GM21825 (cell line): ENCODE measurements around the gene SEC14L2.

ENCODE experiments used
- ATAC-seq: cut with Tn5 transposase; IDR thresholded peaks from one replicate; pipeline ENCODE4 v1.9.1; 2021; ENCODE audit warnings: mild to moderate bottlenecking, moderate library complexity; ENCODE audit not compliant: unreplicated experiment

SEC14L2 gene

DNA sequence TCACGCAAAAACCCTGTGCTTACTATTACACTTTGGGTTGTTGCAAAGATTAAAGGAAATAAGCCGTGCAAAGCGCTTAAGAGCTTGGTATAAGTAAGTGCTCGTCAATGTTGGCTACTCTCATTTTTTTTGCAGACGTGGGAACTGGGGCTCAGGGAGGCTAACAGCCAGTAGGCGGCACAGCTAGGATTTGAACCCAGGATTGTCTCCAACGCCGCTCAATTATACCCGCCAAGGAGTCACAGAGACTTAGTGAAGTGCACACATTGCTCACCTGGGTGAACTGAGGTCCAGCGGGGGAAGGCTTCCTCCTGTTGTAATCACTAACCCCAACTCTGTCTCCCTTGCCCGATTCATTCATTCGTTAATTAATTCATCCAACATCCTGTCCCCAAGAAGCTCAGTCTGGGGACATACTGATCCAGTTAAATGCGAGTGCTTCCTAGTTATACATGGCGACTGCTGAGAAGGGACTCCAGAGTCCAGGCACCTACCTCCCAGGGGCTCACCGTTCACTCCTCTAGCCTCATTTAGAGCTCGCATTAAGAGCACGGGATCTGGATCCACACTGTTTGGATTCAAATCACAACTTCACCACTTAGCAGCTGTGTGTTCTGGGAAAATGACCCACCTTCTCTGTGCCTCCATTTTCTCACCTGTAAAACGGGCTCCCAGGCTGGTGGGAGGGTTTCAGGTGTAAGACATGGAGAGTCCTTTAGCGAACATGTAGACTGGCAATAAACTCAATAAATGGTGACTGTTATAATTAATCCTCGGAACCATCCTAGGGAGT lies 27.9 kb downstream of the SEC14L2 start:
- no peak for ATAC-seq

DNA sequence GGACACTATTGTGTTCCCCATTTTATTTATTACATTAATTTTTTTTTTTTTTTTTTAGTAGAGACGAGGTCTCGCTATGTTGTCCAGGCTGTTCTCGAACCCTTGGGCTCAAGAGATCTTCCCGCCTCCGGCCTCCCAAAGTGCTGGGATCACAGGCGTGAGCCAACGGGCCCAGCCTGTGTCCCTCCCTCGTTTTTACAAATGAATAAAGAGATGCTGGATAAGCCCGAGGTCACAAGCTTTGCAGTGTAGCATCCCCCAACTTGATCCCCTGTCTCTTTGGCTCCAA lies 28.5 kb downstream of the SEC14L2 start:
- ATAC-seq, result no peak

DNA sequence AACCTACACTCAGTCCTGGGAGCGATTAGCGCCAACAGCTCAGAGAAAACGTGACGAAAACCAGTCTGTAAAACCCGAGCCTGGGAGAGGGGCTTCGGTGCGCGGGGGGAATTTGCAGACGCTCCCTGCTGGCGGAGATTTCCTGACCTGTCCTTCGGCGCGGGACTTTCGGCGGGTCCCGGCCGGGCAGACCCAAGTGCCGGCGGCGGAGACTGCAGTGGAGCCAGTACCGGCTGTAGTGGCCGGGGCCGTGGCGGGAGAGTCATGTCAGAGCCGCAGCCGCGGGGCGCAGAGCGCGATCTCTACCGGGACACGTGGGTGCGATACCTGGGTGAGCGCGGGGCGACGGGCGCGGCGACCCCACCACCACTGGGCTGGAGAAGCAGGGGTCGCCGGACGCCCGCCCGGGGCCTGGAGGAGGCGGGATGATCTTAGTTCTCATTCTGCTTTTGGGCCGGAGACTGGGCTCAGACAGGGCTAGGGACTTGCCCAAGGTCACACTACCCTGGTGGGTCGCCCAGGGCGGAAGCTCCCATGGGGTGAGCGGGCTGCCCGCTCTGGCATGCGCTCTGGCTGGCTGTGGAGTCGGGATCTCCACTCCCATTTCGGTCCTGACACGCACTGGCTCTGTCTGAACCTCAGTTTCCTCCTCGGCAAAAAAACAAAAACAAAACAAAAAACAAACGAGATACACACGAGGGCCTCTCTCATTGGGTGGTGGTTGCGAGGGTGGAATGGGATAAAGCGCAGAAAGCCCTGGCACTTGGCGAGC lies 29.0 kb downstream of the SEC14L2 start, which contains the start of gene MTFP1:
Gene MTFP1, plus strand, starts transcription at position 153 of the 772 bp plus-strand sequence. Its CDS starts 112 bp downstream, at position 265.
- ATAC-seq, result no peak

DNA sequence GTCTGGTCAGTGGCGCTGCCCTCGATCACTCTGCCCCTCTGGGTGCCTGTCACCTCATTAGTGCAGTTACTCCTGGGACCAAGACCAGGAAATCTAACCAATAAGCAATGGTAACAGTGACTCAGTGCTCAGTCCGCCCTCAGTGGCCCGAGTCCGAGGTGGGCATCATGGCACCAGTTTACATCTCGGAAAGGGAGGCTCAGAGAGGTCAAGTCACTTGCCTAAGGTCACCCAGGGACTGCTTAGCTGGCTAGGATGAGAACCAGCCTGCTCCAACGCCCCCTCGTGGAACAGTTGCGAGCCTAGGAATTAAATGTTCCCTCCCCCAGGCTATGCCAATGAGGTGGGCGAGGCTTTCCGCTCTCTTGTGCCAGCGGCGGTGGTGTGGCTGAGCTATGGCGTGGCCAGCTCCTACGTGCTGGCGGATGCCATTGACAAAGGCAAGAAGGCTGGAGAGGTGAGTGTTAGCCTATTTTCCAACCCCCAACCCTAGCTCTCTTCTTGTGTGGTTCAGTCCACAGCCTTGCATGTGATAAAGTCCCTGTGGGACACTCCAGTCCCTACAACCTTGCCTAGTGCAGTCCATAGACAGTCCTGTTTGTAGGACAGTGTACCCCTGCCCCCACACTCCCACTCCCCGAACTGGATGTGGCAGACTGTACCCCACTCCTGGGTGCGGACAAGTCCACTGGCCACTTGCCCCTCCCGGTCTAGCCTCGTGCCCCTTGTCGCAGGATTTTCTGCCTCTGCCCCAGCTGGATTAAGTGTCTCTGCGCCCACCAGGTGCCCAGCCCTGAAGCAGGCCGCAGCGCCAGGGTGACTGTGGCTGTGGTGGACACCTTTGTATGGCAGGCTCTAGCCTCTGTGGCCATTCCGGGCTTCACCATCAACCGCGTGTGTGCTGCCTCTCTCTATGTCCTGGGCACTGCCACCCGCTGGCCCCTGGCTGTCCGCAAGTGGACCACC lies 29.9 kb downstream of the SEC14L2 start:
- ATAC-seq, result no peak

DNA sequence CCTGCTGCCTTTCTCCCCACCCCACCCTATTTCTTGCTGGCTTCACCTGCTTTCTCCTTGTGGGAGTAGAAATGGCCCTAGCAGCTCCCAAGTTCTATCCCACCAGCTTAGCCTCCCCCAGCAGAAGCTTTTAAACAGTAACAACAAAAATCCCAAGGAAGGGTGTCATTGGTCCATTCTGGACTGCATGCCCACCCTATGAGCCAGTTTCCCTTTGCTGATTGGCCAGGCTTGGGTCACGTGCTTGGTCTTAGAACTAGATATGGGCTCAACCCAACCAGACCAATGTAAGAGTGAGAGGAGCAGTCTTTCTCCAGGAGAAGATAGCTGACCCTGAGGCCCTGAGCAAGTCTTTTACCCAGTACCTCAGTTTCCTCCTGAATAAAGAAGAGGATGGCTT lies 31.1 kb downstream of the SEC14L2 start:
- no peak for ATAC-seq

DNA sequence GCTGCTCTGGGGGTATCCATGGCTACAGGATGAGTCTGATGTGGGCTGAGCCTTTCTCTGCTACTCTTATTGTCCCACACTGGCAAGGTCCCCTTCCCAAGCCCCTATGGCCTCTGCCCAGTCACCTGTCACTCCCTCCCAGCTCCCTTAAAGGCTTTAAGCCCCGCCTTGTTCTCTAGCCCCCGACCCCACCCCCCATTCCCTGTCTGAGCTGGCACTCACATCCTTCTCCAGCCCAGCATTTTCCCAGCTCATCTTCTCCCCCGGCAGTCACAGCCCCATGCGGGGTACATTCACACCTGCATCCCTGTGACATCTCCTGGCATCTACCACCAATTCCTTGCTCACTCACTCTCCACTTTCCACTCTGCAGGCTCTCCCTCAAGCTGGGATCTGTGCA lies 33.1 kb downstream of the SEC14L2 start:
- ATAC-seq, result no peak

DNA sequence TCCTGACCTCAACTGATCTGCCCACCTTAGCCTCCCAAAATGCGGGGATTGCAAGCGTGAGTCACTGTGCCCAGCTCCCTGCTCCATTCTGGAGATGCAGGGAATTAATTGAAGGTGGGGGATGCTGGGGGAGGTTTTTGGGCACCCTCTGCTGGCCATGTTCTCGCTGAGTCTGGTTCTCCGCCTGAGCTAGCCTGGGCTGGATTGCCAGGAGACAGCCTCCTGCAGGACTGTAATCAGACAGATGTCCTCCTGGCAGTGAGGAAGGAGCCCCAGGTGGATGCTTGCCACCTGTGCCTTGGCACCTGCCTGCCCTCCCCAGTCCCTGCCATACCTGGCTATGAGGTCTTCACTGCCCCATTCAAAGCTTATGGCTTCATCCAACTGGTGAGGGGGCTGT lies 34.1 kb downstream of the SEC14L2 start:
- ATAC-seq, result no peak

DNA sequence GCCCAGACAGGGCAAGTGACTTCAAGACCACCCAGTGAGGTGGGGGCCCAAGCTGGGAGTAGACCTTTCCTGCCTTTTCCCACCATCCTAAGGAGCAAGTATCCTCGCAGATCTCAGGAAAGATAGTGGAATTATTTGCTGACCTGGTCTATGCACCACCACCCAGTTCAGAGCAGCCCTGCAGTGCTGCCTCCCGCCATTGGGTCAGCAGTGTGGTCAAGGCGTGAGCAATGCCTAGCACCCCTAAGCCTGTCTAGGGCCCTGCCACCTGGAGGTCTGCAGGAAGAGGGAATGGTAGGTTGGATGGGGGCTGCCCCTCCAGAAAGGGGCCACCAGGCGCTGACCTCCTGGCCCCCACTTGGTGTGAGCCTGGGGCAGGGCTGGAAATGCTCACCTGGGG lies 35.3 kb downstream of the SEC14L2 start:
- no peak for ATAC-seq

DNA sequence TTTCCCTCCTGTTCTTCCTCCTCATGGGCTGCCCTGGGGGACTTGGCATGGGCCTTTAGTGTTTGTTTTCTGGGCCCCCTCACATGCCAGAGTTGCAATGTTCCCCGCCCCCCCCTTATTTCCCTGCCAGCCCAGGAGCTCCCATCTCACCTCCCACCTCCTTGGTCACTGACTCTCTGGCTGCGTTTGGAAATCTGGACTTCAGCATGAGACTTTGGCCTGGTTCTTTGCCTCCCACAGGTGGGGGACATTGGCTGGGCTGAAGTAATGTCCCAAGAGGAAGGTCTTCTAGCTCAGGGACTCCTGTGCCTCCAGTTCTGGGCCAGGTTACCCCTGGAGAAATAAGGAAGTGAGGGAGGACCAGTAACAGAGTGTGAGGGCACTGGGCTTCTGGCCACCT lies 35.7 kb downstream of the SEC14L2 start:
- ATAC-seq, result no peak

DNA sequence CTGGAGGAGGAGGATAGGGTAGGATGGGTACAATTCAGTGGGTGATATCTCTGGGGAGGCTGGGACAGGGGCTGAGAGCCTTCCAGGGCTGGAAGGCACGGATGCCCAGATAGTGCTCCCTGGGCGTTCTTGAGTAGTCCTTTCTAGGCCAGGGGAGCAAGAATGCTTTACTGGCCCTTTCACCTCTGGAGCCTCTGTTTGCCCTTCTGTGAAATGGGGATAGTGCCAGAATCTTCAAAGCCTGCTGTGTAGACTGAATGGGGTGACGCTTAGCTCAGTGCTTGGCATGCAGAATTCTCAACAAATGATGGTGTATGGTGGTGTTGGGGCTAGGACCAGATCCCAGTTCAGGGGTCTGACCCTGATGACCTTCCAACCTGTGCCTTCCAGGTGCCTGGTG lies 36.4 kb downstream of the SEC14L2 start:
- ATAC-seq, result no peak

DNA sequence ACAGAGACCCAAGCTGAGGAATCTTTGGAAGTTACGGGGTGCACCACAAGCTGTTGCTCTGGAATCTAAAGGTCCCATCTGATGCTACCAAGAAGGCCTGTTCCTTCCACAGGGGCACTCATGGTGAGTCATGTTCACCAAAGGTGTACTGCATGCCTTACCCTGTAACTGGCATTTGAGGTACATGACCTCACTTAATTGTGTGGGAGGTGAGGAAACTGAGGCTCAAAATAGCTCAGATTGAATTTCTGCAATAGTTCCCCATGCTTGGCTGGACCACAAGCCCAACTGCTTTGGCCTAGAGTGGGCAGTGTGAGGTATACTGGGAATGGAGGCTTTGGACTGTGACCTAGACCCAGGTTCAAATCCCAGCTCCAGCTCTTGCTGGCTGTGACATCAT lies 37.0 kb downstream of the SEC14L2 start:
- no peak for ATAC-seq

DNA sequence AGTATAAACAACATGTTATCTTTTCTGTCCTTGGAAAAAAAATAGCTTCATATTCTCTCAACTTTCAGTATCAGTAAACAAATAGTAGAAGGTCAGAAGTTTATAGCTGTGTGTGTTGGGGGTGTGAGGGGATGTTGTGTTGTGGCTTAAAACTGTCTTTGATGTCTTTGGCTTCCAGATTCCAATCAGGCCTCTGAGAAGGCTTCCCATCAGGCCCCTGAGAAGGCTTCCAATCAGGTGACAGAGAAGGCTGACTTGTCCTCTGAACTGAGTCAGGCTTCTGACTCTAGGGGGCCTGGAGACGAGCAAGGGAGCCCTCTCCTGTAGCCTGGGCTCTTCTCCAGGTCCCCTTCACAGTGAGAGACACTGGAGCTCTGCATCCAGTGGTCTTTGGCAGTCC lies 38.0 kb downstream of the SEC14L2 start:
- ATAC-seq, result no peak

DNA sequence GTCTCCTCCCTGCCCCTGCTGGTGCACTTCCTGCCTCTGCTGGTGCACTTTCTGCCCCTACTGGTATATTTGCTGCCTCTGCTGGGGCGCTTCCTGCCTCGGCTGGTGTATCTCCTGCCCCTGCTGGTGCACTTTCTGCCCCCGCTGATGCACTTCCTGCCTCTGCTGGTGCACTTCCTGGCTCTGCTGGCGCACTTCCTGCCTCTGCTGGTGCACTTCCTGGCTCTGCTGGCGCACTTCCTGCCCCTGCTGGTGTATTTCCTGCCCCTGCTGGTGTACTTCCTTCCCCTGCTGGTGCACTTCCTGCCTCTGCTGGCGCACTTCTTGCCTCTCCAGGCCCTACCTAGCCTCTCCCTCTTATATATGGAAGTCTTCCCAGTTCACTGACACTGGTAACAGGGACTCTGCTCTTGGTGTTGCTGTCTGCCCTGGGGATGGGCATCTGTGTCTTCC lies 38.9 kb downstream of the SEC14L2 start:
- no peak for ATAC-seq

DNA sequence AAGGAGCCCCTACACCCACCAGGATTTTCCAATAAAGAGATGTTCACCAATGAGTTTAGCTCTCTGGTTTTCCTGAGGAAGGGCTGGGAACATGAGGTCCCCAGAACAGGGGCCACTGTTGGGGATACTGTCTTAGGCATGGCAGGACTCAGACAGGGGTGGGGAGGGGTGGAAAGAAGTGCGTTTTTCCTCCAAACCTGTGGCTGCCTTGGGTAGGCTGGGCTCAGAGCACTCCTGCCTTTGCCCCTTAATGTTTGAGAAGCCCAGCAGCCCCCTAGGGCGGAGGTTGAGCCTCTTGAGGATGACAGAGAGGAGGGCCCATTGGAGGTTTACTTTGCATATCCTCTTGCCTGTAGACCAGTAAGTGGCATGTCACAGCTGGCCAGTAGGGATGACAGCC lies 39.4 kb downstream of the SEC14L2 start:
- no peak for ATAC-seq

DNA sequence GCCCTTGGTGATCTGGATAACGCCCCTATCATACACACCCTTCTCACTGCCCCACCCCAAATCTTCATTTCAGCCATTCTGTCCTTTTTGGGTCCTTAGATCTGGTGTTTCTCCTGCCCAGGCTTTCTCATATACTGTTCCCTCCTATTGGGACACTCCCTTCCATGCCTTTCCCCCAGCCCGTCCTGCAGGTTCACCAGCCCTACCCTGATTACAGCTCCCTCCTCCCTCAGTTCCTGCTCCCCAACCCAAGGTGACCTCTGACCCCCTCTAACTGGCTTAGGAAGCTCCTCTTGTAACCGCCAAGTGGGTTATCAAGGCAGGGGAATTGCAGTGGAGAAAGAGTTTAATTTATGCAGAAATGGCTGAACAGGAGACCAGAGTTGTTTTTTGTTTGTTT lies 41.7 kb downstream of the SEC14L2 start:
- no peak for ATAC-seq

DNA sequence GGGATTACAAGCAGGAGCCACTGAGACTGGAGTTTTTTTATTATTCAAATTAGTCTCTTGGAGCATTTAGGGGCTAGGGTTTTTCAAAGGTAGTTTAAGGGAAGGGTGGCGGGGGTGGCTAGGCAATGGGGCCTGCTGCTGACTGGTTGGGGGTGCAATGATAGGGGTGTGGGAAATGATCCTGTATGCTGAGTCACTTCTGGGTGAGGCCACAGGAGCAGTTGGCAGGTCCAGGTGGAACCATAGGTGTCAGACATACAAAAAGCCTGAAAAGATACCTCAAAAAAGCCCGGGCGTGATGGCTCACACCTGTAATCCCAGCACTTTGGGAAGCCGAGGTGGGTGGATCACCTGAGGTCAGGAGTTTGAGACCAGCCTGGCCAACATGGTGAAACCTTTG lies 42.4 kb downstream of the SEC14L2 start:
- ATAC-seq, result no peak

DNA sequence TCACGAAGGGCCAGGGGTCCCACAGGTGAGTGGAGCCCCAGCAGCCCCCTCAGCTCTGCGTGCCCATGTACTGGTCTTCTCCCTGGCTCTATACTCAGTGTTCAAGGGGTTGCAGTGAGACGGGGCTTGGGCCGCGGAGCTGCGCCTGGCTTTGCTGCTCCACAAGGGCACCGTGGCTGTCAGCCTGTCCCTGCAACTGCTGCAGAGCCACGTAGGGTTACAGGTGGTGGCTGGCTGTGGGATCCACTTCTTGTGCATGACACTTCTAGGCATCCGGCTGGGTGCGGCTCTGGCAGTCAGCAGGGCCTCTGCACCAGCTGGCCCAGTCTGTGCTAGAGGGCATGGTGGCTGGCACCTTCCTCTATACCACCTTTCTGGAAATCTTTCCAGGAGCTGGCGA lies 43.0 kb downstream of the SEC14L2 start:
- no peak for ATAC-seq

DNA sequence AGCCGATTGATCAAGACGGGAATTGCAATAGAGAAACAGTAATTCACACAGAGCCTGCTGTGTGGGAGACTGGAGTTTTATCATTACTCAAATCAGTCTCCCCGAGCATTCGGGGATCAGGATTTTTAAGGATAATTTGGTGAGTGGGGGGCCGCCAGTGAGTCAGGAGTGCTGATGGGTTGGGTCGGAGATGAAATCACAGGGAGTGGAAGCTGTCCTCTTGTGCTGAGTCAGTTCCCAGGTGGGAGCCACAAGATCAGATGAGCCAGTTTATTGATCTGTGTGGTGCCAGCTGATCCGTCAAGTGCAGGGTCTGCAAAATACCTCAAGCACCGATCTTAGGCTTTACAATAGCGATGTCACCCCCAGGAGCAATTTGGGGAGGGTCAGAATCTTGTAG lies 44.3 kb downstream of the SEC14L2 start:
- ATAC-seq, result no peak

DNA sequence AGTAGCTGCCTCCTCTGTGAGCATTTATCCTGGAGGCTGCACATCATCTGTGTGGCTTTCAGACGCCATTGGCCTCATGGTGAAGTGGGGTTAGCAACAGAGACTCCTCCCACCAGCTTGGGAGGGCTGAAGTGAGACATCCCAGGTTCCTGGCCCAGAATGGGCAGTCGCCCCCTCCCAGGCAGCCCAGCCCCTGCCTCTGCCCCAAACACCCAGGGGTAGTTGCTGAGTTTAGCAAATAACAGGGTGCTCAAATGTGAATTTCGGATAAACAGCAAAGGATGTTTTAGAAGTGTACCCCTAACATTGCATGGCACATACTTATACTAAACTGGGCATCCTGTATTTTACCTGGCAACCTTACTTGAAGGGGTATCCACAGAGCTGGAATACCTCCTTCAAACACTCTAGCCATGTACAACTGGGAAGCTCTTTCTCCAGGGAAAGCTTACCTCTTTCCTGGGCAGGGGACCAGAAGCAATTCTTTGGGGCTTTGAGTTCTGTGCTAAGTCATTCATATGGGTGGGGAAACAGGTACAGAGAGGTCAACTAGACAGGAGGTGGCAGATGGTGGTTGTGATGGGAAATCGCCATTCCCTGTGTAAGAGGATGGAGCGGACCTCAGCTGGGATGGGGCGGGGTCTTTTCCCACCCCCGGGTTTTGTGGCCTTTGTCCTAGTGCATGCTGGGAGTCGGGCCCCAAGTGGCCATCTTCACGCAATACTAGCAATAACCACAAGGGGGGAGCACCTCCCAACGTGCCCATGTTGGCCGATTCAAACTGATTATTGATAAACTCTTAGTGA lies 48.0 kb downstream of the SEC14L2 start:
- no peak for ATAC-seq

DNA sequence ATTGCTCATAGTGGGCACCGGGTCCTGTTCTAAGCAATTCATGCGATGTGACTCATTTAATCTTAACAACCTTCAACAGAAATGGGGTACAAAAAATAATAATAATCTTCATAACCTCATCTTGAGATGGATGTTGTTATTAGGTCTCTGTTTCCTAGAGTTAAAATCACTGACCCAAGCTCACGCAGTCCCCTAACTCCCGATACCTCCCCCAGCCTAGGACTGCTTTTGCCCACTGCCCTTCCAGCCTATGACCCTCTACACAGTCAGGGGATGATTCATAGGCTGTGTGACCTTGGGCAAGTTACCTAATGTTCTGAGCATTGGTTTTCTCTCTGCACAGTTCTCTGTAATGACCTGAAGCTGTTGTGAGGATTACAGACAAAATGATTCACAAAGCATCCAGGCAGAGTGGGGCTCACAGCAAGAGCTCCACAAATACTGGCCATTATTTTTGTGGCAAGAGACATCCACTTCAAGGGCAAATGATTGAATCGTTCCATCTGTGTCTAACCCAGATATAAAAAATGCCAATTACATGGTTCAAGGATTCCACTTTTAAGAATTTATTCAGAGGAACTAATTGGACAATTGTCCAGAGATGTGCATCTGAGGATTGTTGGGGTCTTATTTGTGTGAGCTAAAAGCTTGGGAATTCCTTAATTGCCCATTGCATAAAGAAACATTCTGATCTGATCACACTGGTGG lies 48.8 kb downstream of the SEC14L2 start:
- no peak for ATAC-seq
